H1 (cell line): ENCODE data around the gene PDZRN3. TPM values are rescaled to one million over a fixed set of nuclear protein-coding genes. Genes with fewer than 3 reads are reported as not detected.

Source experiments
- CTCF ChIA-PET: fragments of 300-600 bp; sonication (Branson Sonifier 250); formaldehyde crosslinking; loops from one replicate; lab custom pipeline; 2021; ENCODE audit not compliant: partially characterized antibody; lab: Charles Lee
- POLR2A ChIA-PET: fragments of 300-600 bp; sonication (Branson Sonifier 250); formaldehyde crosslinking; loops from one replicate; lab custom pipeline; 2021; ENCODE audit warnings: inconsistent platforms; ENCODE audit not compliant: partially characterized antibody; lab: Charles Lee
- DNase-seq, 2 experiments: peaks; one replicate each; pipeline versions ENCODE4 v3.0.0 to v3.0.0-alpha.2; 2010 to 2022; ENCODE audit warnings: low spot score in 2 of 2, low read depth in 1 of 2, mixed read lengths in 1 of 2
- FAIRE-seq: peaks from 2 replicates; lab custom pipeline; 2011; peaks lifted over from hg19 to GRCh38; lab: Jason Lieb, UNC
- H2AFZ ChIP-seq: 2 replicates; pipeline ENCODE4 v1.8.1; 2012; ENCODE audit warnings: low read length, inconsistent platforms
- H2AK5ac ChIP-seq: 2 replicates; pipeline ENCODE4 v1.6.1; 2013; ENCODE audit warnings: low read depth, low read length
- H2BK120ac ChIP-seq: replicated peaks from 2 replicates; pipeline ENCODE3; 2013; ENCODE audit warnings: low read depth, low read length, inconsistent platforms
- H2BK12ac ChIP-seq: 2 replicates; pipeline ENCODE4 v1.6.1; 2013; ENCODE audit warnings: low read depth, low read length
- H2BK15ac ChIP-seq: 2 replicates; pipeline ENCODE4 v1.6.1; 2013; ENCODE audit warnings: low read length
- H2BK20ac ChIP-seq: 2 replicates; pipeline ENCODE4 v1.6.1; 2013; ENCODE audit warnings: low read length
- H2BK5ac ChIP-seq: 2 replicates; pipeline ENCODE4 v1.6.1; 2013; ENCODE audit warnings: low read depth, low read length
- H3K14ac ChIP-seq: 2 replicates; pipeline ENCODE4 v1.6.1; 2013; ENCODE audit warnings: inconsistent platforms; ENCODE audit not compliant: insufficient read length
- H3K18ac ChIP-seq: 2 replicates; pipeline ENCODE4 v1.6.1; 2013; ENCODE audit warnings: low read length; ENCODE audit errors: extremely low read depth
- H3K23ac ChIP-seq: 2 replicates; pipeline ENCODE4 v1.6.1; 2013; ENCODE audit warnings: inconsistent platforms; ENCODE audit not compliant: insufficient read length
- H3K23me2 ChIP-seq: 2 replicates; pipeline ENCODE4 v1.6.1; 2013; ENCODE audit warnings: low read depth, low read length
- H3K27ac ChIP-seq: 2 replicates; pipeline ENCODE4 v1.6.1; 2011; ENCODE audit warnings: low read depth, low read length, inconsistent platforms
- H3K27me3 ChIP-seq, 4 experiments: replicated peaks in 1 of 4; 1 replicate in 1 of 4; 2 replicates in 3 of 4; pipeline versions ENCODE4 v1.6.1 to v1.8.1; 2011 to 2013; ENCODE audit warnings: low read length in 3 of 4, mild to moderate bottlenecking in 3 of 4, inconsistent platforms in 2 of 4, mixed read lengths in 2 of 4, moderate library complexity in 1 of 4; ENCODE audit not compliant: control insufficient read depth in 3 of 4, insufficient read depth in 3 of 4; ENCODE audit errors: extremely low read depth in 1 of 4
- H3K36me3 ChIP-seq, 4 experiments: 2 replicates each; pipeline versions ENCODE4 v1.6.1 to v1.8.1; 2011 to 2013; ENCODE audit warnings: mild to moderate bottlenecking in 4 of 4, low read length in 3 of 4, moderate library complexity in 2 of 4, control low read depth in 1 of 4, inconsistent platforms in 1 of 4; ENCODE audit not compliant: insufficient read depth in 4 of 4, control insufficient read depth in 2 of 4
- H3K4ac ChIP-seq: replicated peaks from 2 replicates; pipeline ENCODE3; 2013; ENCODE audit warnings: low read length, low read depth, mixed read lengths, inconsistent platforms; ENCODE audit not compliant: insufficient read length
- H3K4me1 ChIP-seq, 4 experiments: replicated peaks in 1 of 4; 1 replicate in 1 of 4; 2 replicates in 3 of 4; pipeline versions ENCODE4 v1.6.1 to v1.8.1; 2011 to 2013; ENCODE audit warnings: low read length in 3 of 4, inconsistent platforms in 2 of 4, mixed read lengths in 1 of 4; ENCODE audit not compliant: insufficient read depth in 4 of 4, control insufficient read depth in 3 of 4
- H3K4me2 ChIP-seq, 2 experiments: 2 replicates each; pipeline versions ENCODE4 v1.6.1 to v1.8.1; 2011 to 2013; ENCODE audit warnings: low read depth in 2 of 2, low read length in 2 of 2, control low read depth in 1 of 2, inconsistent platforms in 1 of 2, mild to moderate bottlenecking in 1 of 2; ENCODE audit not compliant: insufficient read depth in 1 of 2
- H3K4me3 ChIP-seq, 4 experiments: fragments of 200-600, 300-600 bp in 1 of 4; sonication (generic), shearing (Covaris generic), sonication (Bioruptor Twin) in 1 of 4; 2 replicates each; pipeline versions ENCODE4 v1.5.1 to v1.8.1; 2011 to 2016; ENCODE audit warnings: low read length in 4 of 4, low read depth in 3 of 4, control low read depth in 2 of 4, inconsistent platforms in 2 of 4, mild to moderate bottlenecking in 2 of 4, mixed read lengths in 1 of 4, moderate library complexity in 1 of 4; ENCODE audit not compliant: insufficient read depth in 2 of 4; ENCODE audit errors: extremely low read depth in 1 of 4
- H3K56ac ChIP-seq: replicated peaks from 2 replicates; pipeline ENCODE3; 2013; ENCODE audit warnings: low read depth, mild to moderate bottlenecking, mixed read lengths, low read length, inconsistent platforms; ENCODE audit not compliant: insufficient read length
- H3K79me1 ChIP-seq: 2 replicates; pipeline ENCODE4 v1.6.1; 2013; ENCODE audit warnings: low read depth, low read length, control low read depth
- H3K79me2 ChIP-seq, 2 experiments: 2 replicates each; pipeline versions ENCODE4 v1.6.1 to v1.8.1; 2012 to 2013; ENCODE audit warnings: low read length in 2 of 2, mild to moderate bottlenecking in 2 of 2, inconsistent platforms in 1 of 2; ENCODE audit not compliant: insufficient read depth in 2 of 2, control insufficient read depth in 1 of 2
- H3K9ac ChIP-seq, 4 experiments: replicated peaks in 1 of 4; 1 replicate in 1 of 4; 2 replicates in 3 of 4; pipeline versions ENCODE4 v1.6.1 to v1.8.1; 2011 to 2013; ENCODE audit warnings: low read depth in 3 of 4, low read length in 3 of 4, control low read depth in 2 of 4, mild to moderate bottlenecking in 2 of 4, moderate library complexity in 2 of 4, inconsistent platforms in 1 of 4; ENCODE audit errors: extremely low read depth in 1 of 4
- H3K9me3 ChIP-seq, 2 experiments: 2 replicates each; pipeline versions ENCODE4 v1.6.1 to v1.8.1; 2012 to 2013; ENCODE audit warnings: mild to moderate bottlenecking in 2 of 2, moderate library complexity in 2 of 2, control low read depth in 1 of 2, inconsistent platforms in 1 of 2, low read depth in 1 of 2, low read length in 1 of 2, mixed read lengths in 1 of 2; ENCODE audit not compliant: insufficient read depth in 2 of 2
- H4K20me1 ChIP-seq, 2 experiments: replicated peaks in 1 of 2; 2 replicates each; pipeline versions ENCODE3 to v1.8.1; 2011 to 2013; ENCODE audit warnings: inconsistent platforms in 2 of 2, low read length in 2 of 2, mild to moderate bottlenecking in 1 of 2; ENCODE audit not compliant: insufficient read depth in 2 of 2, control insufficient read depth in 1 of 2
- H4K5ac ChIP-seq: 2 replicates; pipeline ENCODE4 v1.6.1; 2013; ENCODE audit warnings: low read length, low read depth, mixed read lengths, inconsistent platforms; ENCODE audit not compliant: insufficient read length
- H4K8ac ChIP-seq: 2 replicates; pipeline ENCODE4 v1.8.0; 2013; ENCODE audit warnings: mild to moderate bottlenecking, moderate library complexity, low read length, inconsistent platforms; ENCODE audit not compliant: insufficient read depth; ENCODE audit errors: extremely low read depth
- H4K91ac ChIP-seq: replicated peaks from 2 replicates; pipeline ENCODE3; 2013; ENCODE audit warnings: low read length, mixed read lengths, inconsistent platforms; ENCODE audit not compliant: insufficient read length
- BACH1 ChIP-seq: IDR thresholded peaks from 2 replicates; pipeline ENCODE4 v1.6.1; 2012; ENCODE audit warnings: low read length, improper control_type of control experiment
- CBX5 ChIP-seq: fragments of 300-800, 300-1000 bp; sonication (generic); IDR thresholded peaks from 2 replicates; pipeline ENCODE4 v1.7.1; 2016; ENCODE audit warnings: antibody characterized with exemption, low read length, low read depth
- CREB1 ChIP-seq: IDR thresholded peaks from 2 replicates; pipeline ENCODE4 v1.6.1; 2012; ENCODE audit warnings: inconsistent platforms
- EP300 ChIP-seq, 2 experiments: IDR thresholded peaks; 1 replicate in 1 of 2; 2 replicates in 1 of 2; pipeline ENCODE4 v1.6.1; 2011 to 2012; ENCODE audit warnings: low read depth in 2 of 2, low read length in 2 of 2, mild to moderate bottlenecking in 2 of 2, borderline replicate concordance in 1 of 2, inconsistent platforms in 1 of 2, moderate library complexity in 1 of 2
- KDM5A ChIP-seq: fragments of 200-600 bp; IDR thresholded peaks from 2 replicates; pipeline ENCODE4 v1.7.1; 2012; ENCODE audit warnings: mild to moderate bottlenecking, low read length, inconsistent platforms, mixed read lengths
- NRF1 ChIP-seq: IDR thresholded peaks from 2 replicates; pipeline ENCODE4 v1.6.1; 2011; ENCODE audit warnings: mild to moderate bottlenecking, low read depth, low read length, improper control_type of control experiment
- PHF8 ChIP-seq: fragments of 200-600 bp; sonication (generic); conservative IDR thresholded peaks from 2 replicates; pipeline ENCODE4 v1.7.1; 2012; ENCODE audit warnings: low read depth, mild to moderate bottlenecking, inconsistent platforms, low read length, moderate library complexity
- RBBP5 ChIP-seq: IDR thresholded peaks from 2 replicates; pipeline ENCODE4 v1.7.1; 2012; ENCODE audit warnings: low read depth, mild to moderate bottlenecking, inconsistent platforms, low read length, moderate library complexity, borderline replicate concordance
- RXRA ChIP-seq: IDR thresholded peaks from 2 replicates; pipeline ENCODE4 v1.6.1; 2011; ENCODE audit warnings: low read depth, mild to moderate bottlenecking, low read length, moderate library complexity; ENCODE audit not compliant: insufficient read depth
- SIX5 ChIP-seq: IDR thresholded peaks from 2 replicates; pipeline ENCODE4 v1.6.1; 2011; ENCODE audit warnings: mild to moderate bottlenecking, low read depth, low read length
- SRF ChIP-seq: IDR thresholded peaks from 2 replicates; pipeline ENCODE4 v1.6.1; 2011; ENCODE audit warnings: mild to moderate bottlenecking, low read depth, low read length, moderate library complexity
- SUZ12 ChIP-seq: fragments of 200-600 bp; sonication (generic); IDR thresholded peaks from 2 replicates; pipeline ENCODE4 v1.6.1; 2012; ENCODE audit warnings: mild to moderate bottlenecking, inconsistent platforms, low read length, moderate library complexity, mixed read lengths
- TEAD4 ChIP-seq: IDR thresholded peaks from 2 replicates; pipeline ENCODE4 v1.6.1; 2012; ENCODE audit warnings: low read depth, low read length, inconsistent platforms, mixed read lengths
- WGBS, 2 experiments: shearing (Covaris generic) in 1 of 2; methylation state at CpG; one replicate each; pipeline versions ENCODE4 v1.1.6 to v1.1.7; 2013 to 2015; ENCODE audit warnings: low lambda C conversion rate in 2 of 2, mixed read lengths in 2 of 2, inconsistent platforms in 1 of 2, low coverage in 1 of 2, missing lambda C conversion rate in 1 of 2; ENCODE audit not compliant: insufficient replicate concordance in 2 of 2, insufficient coverage in 1 of 2, insufficient read length in 1 of 2; ENCODE audit errors: extremely low coverage in 1 of 2, missing lambda C conversion rate in 1 of 2; 5-methylcytosine and 5-hydroxymethylcytosine counted together
- polyA plus RNA-seq, 7 experiments: library from polyadenylated mRNA; depleted of rRNA in 3 of 7; stranded (reverse) in 5 of 7; unstranded in 2 of 7; fragments of >200 nt in 5 of 7; fragments of 200-250 nt in 2 of 7; gene quantifications; 1 replicate in 5 of 7; 2 replicates in 1 of 7; 4 replicates in 1 of 7; pipeline versions ENCODE4 v1.2.1 to v1.2.3, GENCODE V29; 2011 to 2013; ENCODE audit warnings: missing spikeins in 2 of 7, mixed read lengths in 2 of 7
- total RNA-seq: library from RNA; stranded (reverse); fragmentation: NEBNext Ultra II Directional; extraction: Animal tissue kit (Norgen Biotek cat#: 25700); gene quantifications from 2 replicates; pipeline ENCODE4 v1.2.1, GENCODE V29; 2021
- TF ChIP-seq, protein P1 (sequence below): IDR thresholded peaks from 2 replicates; pipeline ENCODE4 v1.6.1; 2011; ENCODE audit warnings: low read length, improper control_type of control experiment

Gene PDZRN3
- total and polyA plus RNA-seq, 2 of the 8 experiments (the other 6 are each of a cell fraction or from before 2014, with no cell fraction given) = 4.2 to 20.5 TPM

GRCh38 chr3:73523661-73524060 is 101.1 kb downstream of the PDZRN3 start:
- Histone ChIP-seq H3K4me2 (no peak overlapping the region), H2BK20ac (no peak overlapping the region), H3K23ac (no peak overlapping the region), H3K18ac (no peak overlapping the region), H3K36me3 (no peaks in the 10 kb centered on the region), H3K79me2 (no peaks in the 10 kb centered on the region; a peak in 1 of 4 replicates), H4K5ac (no peak overlapping the region), H3K4me3 (no peak overlapping the region), H3K4me1 (no peaks in the 10 kb centered on the region; a peak in 1 of 7 replicates), H3K27me3 (no peaks in the 10 kb centered on the region), H2BK15ac (no peak overlapping the region), H3K79me1 (no peaks in the 10 kb centered on the region; the same call in 1 of the 2 replicates), H2AFZ (no peak overlapping the region), H3K9me3 (0 out of 4 replicates have a peak, but pooled peaks cover 0 to 4% of the 10 kb centered on the region in 2 experiments), H4K91ac (no peak overlapping the region), H3K56ac (no peak overlapping the region), H2BK12ac (no peak overlapping the region), H2AK5ac (no peak overlapping the region), H3K9ac (no peak overlapping the region), H3K23me2 (no peaks in the 10 kb centered on the region; the same call in 1 of the 2 replicates), H4K8ac (no peak overlapping the region), H3K14ac (no peak overlapping the region), H2BK120ac (no peak overlapping the region), H3K4ac (no peak overlapping the region), H3K27ac (no peak overlapping the region), H2BK5ac (no peak overlapping the region), H4K20me1 (peaks cover 0 to 2% of the 10 kb centered on the region in 2 experiments)
- DNase-seq (no peak), FAIRE-seq (no peak)
- ChIA-PET POLR2A (no interaction called here), CTCF (no interaction called here)
- WGBS, 2 experiments = 90% methylated on average over 2 of the region's 2 CpGs; no CpG with 5 or more reads in 1 of the 2 experiments
- TF ChIP-seq RXRA (no peak), SRF (no peak), SUZ12 (no peak), SIX5 (no peak), KDM5A (no peak), CBX5 (no peak), BACH1 (no peak), TEAD4 (no peak), PHF8 (no peak), CREB1 (no peak), NRF1 (no peak), EP300 (IDR thresholded peaks at IDR 0.05; ENCODE audit: borderline replicate concordance in 1 of 2, low read depth in 2 of 2, low read length in 2 of 2) (no peak), RBBP5 (no peak)
- TF ChIP-seq, protein P1, sequence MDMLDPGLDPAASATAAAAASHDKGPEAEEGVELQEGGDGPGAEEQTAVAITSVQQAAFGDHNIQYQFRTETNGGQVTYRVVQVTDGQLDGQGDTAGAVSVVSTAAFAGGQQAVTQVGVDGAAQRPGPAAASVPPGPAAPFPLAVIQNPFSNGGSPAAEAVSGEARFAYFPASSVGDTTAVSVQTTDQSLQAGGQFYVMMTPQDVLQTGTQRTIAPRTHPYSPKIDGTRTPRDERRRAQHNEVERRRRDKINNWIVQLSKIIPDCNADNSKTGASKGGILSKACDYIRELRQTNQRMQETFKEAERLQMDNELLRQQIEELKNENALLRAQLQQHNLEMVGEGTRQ = no peak
